ENCODE measurements around the gene SPDYE18.
"Not testable (repeated sequence)": the region's sequence is repeated elsewhere in the genome, so short reads cannot be mapped to it uniquely, and the experiment has no call there.

DNA sequence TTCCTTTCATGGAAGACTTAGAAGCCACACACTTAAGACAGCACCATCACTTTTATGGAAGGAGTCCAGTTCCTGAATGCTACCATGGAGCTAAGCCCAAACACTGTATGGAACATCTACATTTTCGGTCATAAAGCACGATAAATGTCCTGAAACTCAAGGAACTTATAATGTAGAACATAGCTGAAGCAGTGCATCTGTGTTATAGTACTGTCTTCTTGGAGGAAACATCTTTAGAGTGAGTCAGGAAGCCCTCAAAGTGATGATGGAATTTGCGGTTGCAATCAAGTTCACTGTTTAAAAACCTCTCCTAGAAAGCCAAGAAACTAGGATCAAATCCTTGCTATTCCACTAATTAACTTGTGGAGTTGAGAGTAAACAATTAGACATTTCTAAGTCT, 43.5 kb upstream of the SPDYE18 start:
- TF ChIP-seq CTCF (IDR thresholded peaks at IDR 0.05; ENCODE audit: low read depth, low read length, poor library complexity, severe bottlenecking); EZH2phosphoT487 (IDR thresholded peaks at IDR 0.05; ENCODE audit: borderline replicate concordance, low read length): not testable (repeated sequence)

Data from DOHH2 (cell line).